H7 (cell line): ENCODE data around the gene TRPM4. TPM values are rescaled to one million over a fixed set of nuclear protein-coding genes. Genes with fewer than 3 reads are reported as not detected.
"Not testable (repeated sequence)": the region's sequence is repeated elsewhere in the genome, so short reads cannot be mapped to it uniquely, and the experiment has no call there.

ENCODE experiments used
- DNase-seq: peaks from one replicate; pipeline ENCODE4 v3.0.0; 2012
- H3K27me3 ChIP-seq: 2 replicates; pipeline ENCODE4 v1.6.0; 2011; ENCODE audit warnings: mild to moderate bottlenecking, low read length; ENCODE audit not compliant: control insufficient read depth, insufficient read depth
- H3K36me3 ChIP-seq: replicated peaks from 2 replicates; pipeline ENCODE4 v1.5.1; 2011; ENCODE audit warnings: low read length; ENCODE audit not compliant: control insufficient read depth, insufficient read depth
- H3K4me3 ChIP-seq: 2 replicates; pipeline ENCODE4 v1.5.1; 2011; ENCODE audit warnings: low read depth, mild to moderate bottlenecking, control low read depth, low read length, moderate library complexity; ENCODE audit not compliant: insufficient read depth
- total RNA-seq: library from RNA; depleted of rRNA; stranded (reverse); fragments of >200 nt; shearing (Covaris generic); gene quantifications from 2 replicates; pipeline ENCODE4 v1.2.3, GENCODE V29; 2014

Gene TRPM4
- total RNA-seq, 1 experiment from 2014 or later = 12.8 TPM

GRCh38 chr19:49210108-49210900, 52.7 kb downstream of the TRPM4 start:
- Histone ChIP-seq H3K27me3 (no peaks in the 10 kb centered on the region), H3K36me3 (no peaks in the 10 kb centered on the region; the same call in 1 of the 2 replicates), H3K4me3 (peak overlapping the region; percentile 44)
- peak; percentile 96 for DNase-seq

DNA sequence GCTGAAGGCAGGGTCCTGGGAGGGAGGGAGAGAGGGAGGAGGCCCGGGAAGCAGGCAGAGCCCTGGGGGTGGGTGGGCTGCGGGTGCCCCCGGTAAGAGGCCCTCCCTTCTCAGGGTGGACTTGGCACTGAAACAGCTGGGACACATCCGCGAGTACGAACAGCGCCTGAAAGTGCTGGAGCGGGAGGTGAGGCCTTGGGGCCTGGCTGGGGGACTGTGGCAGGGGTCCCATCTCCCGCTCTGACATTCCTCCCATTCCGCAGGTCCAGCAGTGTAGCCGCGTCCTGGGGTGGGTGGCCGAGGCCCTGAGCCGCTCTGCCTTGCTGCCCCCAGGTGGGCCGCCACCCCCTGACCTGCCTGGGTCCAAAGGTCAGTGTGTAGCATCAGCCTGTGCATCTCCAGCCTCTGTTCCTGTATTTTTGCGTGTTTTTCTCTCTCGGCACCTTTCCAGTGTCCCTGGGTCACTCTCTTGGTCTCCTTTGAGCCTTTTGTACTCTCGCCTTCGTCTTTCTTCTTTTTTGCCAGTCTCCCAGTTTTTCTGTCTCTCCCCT, 53.4 kb downstream of the TRPM4 start:
- Histone ChIP-seq H3K27me3 (no peaks in the 10 kb centered on the region), H3K4me3 (peak overlapping the region; percentile 44), H3K36me3 (no peaks in the 10 kb centered on the region; the same call in 1 of the 2 replicates)
- peak; percentile 75 for DNase-seq

DNA sequence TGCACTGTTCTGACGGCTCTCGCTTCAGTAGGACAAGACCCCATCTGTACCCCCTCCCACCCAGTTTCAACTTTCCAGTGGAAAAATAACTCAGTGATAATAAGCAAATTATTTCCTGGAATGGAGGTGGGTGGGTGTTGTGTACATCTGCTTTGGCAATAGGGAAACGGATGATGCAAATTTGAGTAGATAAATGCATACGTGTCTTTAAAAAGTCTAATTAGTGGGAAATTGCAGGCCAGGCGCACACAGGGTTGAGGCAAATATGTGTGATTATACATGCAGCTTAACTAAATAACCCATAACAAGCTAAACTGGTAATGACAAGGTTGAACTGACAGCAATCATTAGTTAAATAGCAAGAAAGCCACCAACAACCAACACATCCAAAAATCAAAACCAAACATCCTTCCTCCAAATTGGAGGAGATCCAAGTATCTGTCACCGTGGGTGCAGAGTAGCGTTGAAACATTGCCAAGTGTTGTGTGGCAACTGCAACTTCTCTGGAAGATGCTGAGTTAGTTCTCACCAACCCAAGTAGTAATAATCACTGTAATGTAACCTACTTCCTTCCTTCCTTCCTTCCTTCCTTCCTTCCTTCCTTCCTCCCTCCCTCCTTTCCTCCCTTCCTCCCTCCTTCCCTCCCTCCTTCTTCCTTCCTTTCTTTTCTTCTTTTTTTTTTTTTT, 54.6 kb downstream of the TRPM4 start:
- H3K36me3 ChIP-seq = no peaks in the 10 kb centered on the region; the same call in 1 of the 2 replicates
- DNase-seq = no peak
- H3K4me3 ChIP-seq = no peak overlapping the region

DNA sequence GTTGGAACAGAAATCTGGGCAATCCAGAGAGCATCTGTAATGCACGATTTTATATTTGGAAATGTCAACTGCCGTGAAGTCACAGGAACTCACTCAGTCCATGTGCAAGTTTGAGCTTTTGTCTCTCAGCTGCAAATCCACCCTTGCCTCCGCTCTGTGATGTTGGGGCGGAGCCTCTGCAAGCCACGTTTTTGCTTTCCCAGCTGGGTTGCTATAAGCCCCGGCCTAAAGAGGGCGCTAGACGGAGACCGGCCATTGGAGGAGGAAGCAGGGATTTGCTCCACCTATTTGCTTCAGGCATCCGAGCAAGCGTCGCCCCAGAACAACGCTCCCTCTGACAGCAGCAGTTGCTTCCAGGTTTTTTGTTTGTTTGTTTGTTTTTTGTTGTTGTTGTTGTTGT, 56.2 kb downstream of the TRPM4 start:
- peak; percentile 65 for DNase-seq
- Histone ChIP-seq H3K27me3 (no peaks in the 10 kb centered on the region), H3K4me3 (no peak overlapping the region), H3K36me3 (no peaks in the 10 kb centered on the region; the same call in 1 of the 2 replicates)

More for the DNA sequence above, 54.6 kb downstream of the TRPM4 start:
- H3K27me3 ChIP-seq = no peaks in the 10 kb centered on the region

GRCh38 chr19:49214701-49215100, 57.1 kb downstream of the TRPM4 start:
- Histone ChIP-seq H3K4me3 (no peak overlapping the region), H3K27me3 (no peaks in the 10 kb centered on the region), H3K36me3 (no peaks in the 10 kb centered on the region; the same call in 1 of the 2 replicates)
- no peak for DNase-seq

DNA sequence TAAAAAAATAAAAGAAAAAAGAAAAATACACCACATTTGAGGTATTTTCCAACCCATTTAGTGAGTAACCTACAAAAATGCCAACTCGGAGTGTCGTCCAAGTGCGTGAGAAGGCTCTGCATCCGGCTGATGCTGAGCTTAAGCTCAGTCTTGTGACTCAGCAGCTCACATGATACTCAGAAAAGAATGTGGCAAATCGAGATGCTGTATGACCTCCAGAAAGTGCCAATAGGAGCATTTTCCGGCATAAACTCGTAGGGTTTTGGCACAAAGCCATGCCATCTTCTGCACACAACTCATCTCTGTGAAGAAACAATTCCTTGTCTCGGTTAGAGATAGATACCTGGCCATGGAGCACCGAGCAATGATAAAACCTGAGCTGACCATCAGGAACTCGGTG, 58.5 kb downstream of the TRPM4 start:
- DNase-seq = no peak

GRCh38 chr19:49217382-49217781, 59.8 kb downstream of the TRPM4 start:
- Histone ChIP-seq H3K4me3 (no peak overlapping the region), H3K36me3 (no peaks in the 10 kb centered on the region), H3K27me3 (no peaks in the 10 kb centered on the region)
- no peak for DNase-seq

More for the DNA sequence above, 58.5 kb downstream of the TRPM4 start:
- Histone ChIP-seq H3K36me3 (no peaks in the 10 kb centered on the region; the same call in 1 of the 2 replicates), H3K4me3 (no peak overlapping the region), H3K27me3 (no peaks in the 10 kb centered on the region)

- no peak overlapping the region for H3K4me3 ChIP-seq
- H3K36me3 ChIP-seq = no peaks in the 10 kb centered on the region
- DNase-seq = no peak
- H3K27me3 ChIP-seq = no peaks in the 10 kb centered on the region
Measured at GRCh38 chr19:49222011-49222410, 64.4 kb downstream of the TRPM4 start.

DNA sequence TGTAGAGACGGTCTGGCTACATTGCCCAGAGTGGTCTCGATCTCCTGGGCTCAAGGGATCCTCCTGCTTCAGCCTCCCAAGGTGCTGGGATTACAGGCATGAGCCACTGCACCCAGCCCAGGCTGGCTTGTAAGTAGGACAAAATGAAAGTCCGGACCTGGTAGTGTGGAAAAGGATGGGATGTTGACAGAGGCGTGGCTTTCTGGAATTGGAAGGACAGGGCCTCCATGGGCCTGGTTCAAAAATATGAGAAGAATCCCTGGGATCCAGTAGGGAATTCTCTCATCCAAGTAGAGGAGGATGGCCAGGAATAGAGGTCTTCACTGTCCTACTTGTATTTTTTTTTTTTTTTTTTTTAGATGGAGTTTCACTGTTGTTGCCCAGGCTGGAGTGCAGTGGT, 64.9 kb downstream of the TRPM4 start:
- H3K36me3 ChIP-seq = no peaks in the 10 kb centered on the region
- DNase-seq = no peak
- no peak overlapping the region for H3K4me3 ChIP-seq
- no peaks in the 10 kb centered on the region for H3K27me3 ChIP-seq

DNA sequence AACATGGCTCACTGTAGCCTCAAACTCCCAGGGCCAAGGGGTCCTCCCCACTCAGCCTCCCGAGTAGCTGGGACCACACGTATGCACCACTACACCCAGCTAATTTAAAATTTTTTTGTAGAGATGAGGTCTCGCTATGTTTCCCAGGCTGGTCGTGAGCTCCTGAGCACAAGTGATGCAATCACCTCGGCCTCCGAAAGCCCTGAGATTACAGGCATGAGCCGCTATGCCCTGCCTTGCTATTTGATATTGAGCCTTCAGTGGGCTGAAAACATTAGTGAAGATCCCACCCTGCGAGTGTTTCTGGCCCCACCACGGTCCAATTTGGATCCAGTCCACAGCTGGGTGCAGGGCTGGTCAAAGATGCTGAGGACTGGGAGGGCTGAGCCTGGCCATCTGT, 65.9 kb downstream of the TRPM4 start:
- no peak overlapping the region for H3K4me3 ChIP-seq
- H3K36me3 ChIP-seq = no peaks in the 10 kb centered on the region
- no peak for DNase-seq
- no peaks in the 10 kb centered on the region for H3K27me3 ChIP-seq

DNA sequence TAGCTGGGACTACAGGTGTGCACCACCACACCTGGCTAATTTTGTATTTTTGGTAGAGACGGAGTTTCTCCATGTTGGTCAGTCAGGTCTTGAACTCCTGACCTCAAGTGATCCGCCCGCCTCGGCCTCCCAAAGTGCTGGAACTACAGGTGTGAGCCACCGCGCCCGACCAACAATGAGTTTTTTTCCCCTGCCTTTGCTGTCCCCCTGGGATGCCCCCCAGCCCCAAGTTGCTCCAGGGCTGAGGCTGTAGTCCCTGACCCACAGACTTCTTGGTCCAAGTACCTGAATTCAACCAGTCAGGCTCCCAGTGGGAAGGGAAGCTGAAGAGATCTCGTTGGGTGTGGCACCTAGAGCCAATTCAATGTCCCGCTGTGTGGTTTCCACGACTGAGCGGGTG, 66.8 kb downstream of the TRPM4 start:
- H3K36me3 ChIP-seq, DNase-seq, H3K4me3 ChIP-seq, H3K27me3 ChIP-seq: not testable (repeated sequence)

DNA sequence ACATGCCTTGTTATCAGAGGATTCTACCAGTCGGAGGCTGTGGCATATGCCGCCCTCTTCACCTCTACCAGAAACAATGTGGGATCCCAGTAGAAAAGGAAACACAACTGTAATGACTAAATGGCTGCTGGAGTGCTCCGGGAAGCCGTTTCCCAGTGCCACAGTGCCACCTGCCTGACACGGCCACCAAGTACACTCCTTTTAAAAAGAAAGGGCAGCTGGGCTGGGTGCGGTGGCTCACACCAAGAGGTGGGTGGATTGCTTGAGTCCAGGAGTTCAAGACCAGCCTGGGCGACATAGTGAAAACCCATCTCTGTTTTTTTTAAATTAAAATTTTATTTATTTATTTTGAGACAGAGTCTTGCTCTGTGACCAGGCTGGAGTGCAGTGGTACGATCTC, 67.3 kb downstream of the TRPM4 start:
- DNase-seq = peak; percentile 70
- H3K27me3 ChIP-seq = no peaks in the 10 kb centered on the region
- H3K4me3 ChIP-seq = no peak overlapping the region
- no peaks in the 10 kb centered on the region for H3K36me3 ChIP-seq

GRCh38 chr19:49229416-49229815, 71.8 kb downstream of the TRPM4 start:
- Histone ChIP-seq H3K4me3 (no peak overlapping the region), H3K27me3 (no peaks in the 10 kb centered on the region), H3K36me3 (no peaks in the 10 kb centered on the region)

GRCh38 chr19:49231389-49231788, 73.8 kb downstream of the TRPM4 start:
- DNase-seq = no peak
- no peaks in the 10 kb centered on the region for H3K36me3 ChIP-seq
- no peak overlapping the region for H3K4me3 ChIP-seq
- no peaks in the 10 kb centered on the region for H3K27me3 ChIP-seq

More at GRCh38 chr19:49229416-49229815, 71.8 kb downstream of the TRPM4 start:
- DNase-seq = no peak

DNA sequence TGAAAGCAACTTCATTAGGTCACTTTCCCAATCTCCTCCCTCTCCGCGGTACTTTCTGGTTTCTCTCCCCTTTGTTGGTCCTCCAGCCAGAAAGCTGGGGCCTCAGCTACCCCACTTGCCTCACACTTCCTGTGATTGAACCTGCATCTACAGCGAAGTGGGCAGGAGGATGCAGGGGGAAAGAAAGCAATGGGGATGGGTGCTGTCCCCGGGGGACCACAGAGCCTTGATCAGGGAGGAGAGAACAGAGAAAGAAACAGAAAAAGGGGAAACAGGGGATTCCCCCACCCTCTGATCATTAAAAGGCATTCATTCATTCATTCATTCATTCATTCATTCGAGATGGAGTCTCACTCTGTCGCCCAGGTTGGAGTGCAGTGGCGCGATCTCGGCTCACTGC, 74.2 kb downstream of the TRPM4 start:
- Histone ChIP-seq H3K36me3 (no peaks in the 10 kb centered on the region), H3K4me3 (no peak overlapping the region), H3K27me3 (no peaks in the 10 kb centered on the region)
- no peak for DNase-seq
